Activated T-cell treated with anti-CD3 and anti-CD28 coated beads, Interleukin-2, amount 50 U/mL, for 72 hours (primary cell): Measurements from ENCODE around the gene CHCHD3. TPM values are rescaled to one million over a fixed set of nuclear protein-coding genes. Genes with fewer than 3 reads are reported as not detected.

Experiments used
- ATAC-seq, 2 donors: fragments of 150-1000 bp; cut with Tn5 transposase; replicated peaks in 1 of 2; 2 replicates each; pipeline ENCODE4 v1.10.0; 2021; ENCODE audit warnings: moderate library complexity in 2 of 2, mild to moderate bottlenecking in 1 of 2
- DNase-seq, 2 donors: peaks; one replicate each; pipeline ENCODE4 v3.0.0; 2021 to 2022; ENCODE audit warnings: mixed read lengths in 1 of 2
- H3K27ac Mint-ChIP-seq: one replicate; pipeline ENCODE4 v1.8.0; 2022; ENCODE audit warnings: mild to moderate bottlenecking, moderate library complexity, mixed read lengths
- H3K27me3 Mint-ChIP-seq: one replicate; pipeline ENCODE4 v1.8.0; 2022; ENCODE audit warnings: low read depth, mixed read lengths
- H3K36me3 Mint-ChIP-seq, 2 donors: one replicate each; pipeline ENCODE4 v1.8.0; 2022; ENCODE audit warnings: mixed read lengths in 2 of 2, mild to moderate bottlenecking in 1 of 2; ENCODE audit not compliant: insufficient read depth in 2 of 2
- H3K4me1 Mint-ChIP-seq: one replicate; pipeline ENCODE4 v1.8.0; 2022; ENCODE audit warnings: low read depth, mixed read lengths
- H3K4me3 Mint-ChIP-seq, 2 donors: one replicate each; pipeline ENCODE4 v1.8.0; 2022; ENCODE audit warnings: mild to moderate bottlenecking in 2 of 2, mixed read lengths in 2 of 2, moderate library complexity in 2 of 2
- H3K9me3 Mint-ChIP-seq, 2 donors: one replicate each; pipeline ENCODE4 v1.8.0; 2022; ENCODE audit warnings: mixed read lengths in 2 of 2
- total RNA-seq, 2 donors: library from RNA; stranded (reverse); gene quantifications; one replicate each; pipeline ENCODE4 v1.2.3, GENCODE V29; 2022

Gene CHCHD3
- total RNA-seq, 2 donors from 2014 or later: 59.3 to 75.5 TPM

- peaks cover 3 to 7% of the 10 kb centered on the region in 2 donors for H3K36me3 Mint-ChIP-seq
- peaks cover 2 to 3% of the 10 kb centered on the region in 2 donors for H3K9me3 Mint-ChIP-seq
- no peak overlapping the region for H3K4me3 Mint-ChIP-seq
- DNase-seq (no peak), ATAC-seq (no peak)
- H3K27ac Mint-ChIP-seq: no peak overlapping the region
- H3K4me1 Mint-ChIP-seq: no peaks in the 10 kb centered on the region
- no peaks in the 10 kb centered on the region for H3K27me3 Mint-ChIP-seq
These were observed 216.3 kb downstream of the CHCHD3 start for GRCh38 chr7:132865366-132866143.

- DNase-seq (no peak), ATAC-seq (no peak)
- Mint-ChIP-seq H3K36me3 (peaks cover 3 to 8% of the 10 kb centered on the region in 2 donors), H3K9me3 (peaks cover 2 to 3% of the 10 kb centered on the region in 2 donors), H3K4me3 (no peak overlapping the region), H3K27ac (no peak overlapping the region), H3K4me1 (no peaks in the 10 kb centered on the region), H3K27me3 (no peaks in the 10 kb centered on the region)
These were observed 219.8 kb downstream of the CHCHD3 start for GRCh38 chr7:132861940-132862554.

- H3K27me3 Mint-ChIP-seq: no peaks in the 10 kb centered on the region
These were observed 220.5 kb downstream of the CHCHD3 start for GRCh38 chr7:132861424-132861823.

GRCh38 chr7:132859199-132859598 lies 222.7 kb downstream of the CHCHD3 start:
- ATAC-seq (no peak), DNase-seq (no peak)
- H3K27me3 Mint-ChIP-seq: no peaks in the 10 kb centered on the region
- peaks cover 0 to 2% of the 10 kb centered on the region in 2 donors for H3K9me3 Mint-ChIP-seq
- H3K4me3 Mint-ChIP-seq: no peak overlapping the region
- H3K36me3 Mint-ChIP-seq: peaks cover 3 to 4% of the 10 kb centered on the region in 2 donors
- H3K27ac Mint-ChIP-seq: no peak overlapping the region
- peaks cover 4% of the 10 kb centered on the region for H3K4me1 Mint-ChIP-seq

More at GRCh38 chr7:132861424-132861823, 220.5 kb downstream of the CHCHD3 start:
- no peak for ATAC-seq
- no peak for DNase-seq
- Mint-ChIP-seq H3K27ac (no peak overlapping the region), H3K4me1 (no peaks in the 10 kb centered on the region), H3K4me3 (no peak overlapping the region), H3K36me3 (peaks cover 3 to 8% of the 10 kb centered on the region in 2 donors), H3K9me3 (peaks cover 2 to 3% of the 10 kb centered on the region in 2 donors)

- Mint-ChIP-seq H3K4me1 (peaks cover 4% of the 10 kb centered on the region), H3K4me3 (no peak overlapping the region), H3K27ac (no peak overlapping the region), H3K36me3 (peaks cover 0 to 4% of the 10 kb centered on the region in 2 donors), H3K9me3 (peaks cover 0 to 2% of the 10 kb centered on the region in 2 donors), H3K27me3 (no peaks in the 10 kb centered on the region)
- ATAC-seq (no peak), DNase-seq (no peak)
These were observed 223.1 kb downstream of the CHCHD3 start for GRCh38 chr7:132858760-132859159.

- H3K4me1 Mint-ChIP-seq: peaks cover 9% of the 10 kb centered on the region
- DNase-seq: no peak
- H3K27ac Mint-ChIP-seq: no peak overlapping the region
- ATAC-seq: no peak
- H3K4me3 Mint-ChIP-seq: no peak overlapping the region
- H3K27me3 Mint-ChIP-seq: no peaks in the 10 kb centered on the region
- H3K36me3 Mint-ChIP-seq: peaks cover 2 to 4% of the 10 kb centered on the region in 2 donors
- no peaks in the 10 kb centered on the region for H3K9me3 Mint-ChIP-seq
These were observed 223.6 kb downstream of the CHCHD3 start for GRCh38 chr7:132858251-132858650.

GRCh38 chr7:132857703-132858102 lies 224.2 kb downstream of the CHCHD3 start:
- peaks cover 2 to 4% of the 10 kb centered on the region in 2 donors for H3K36me3 Mint-ChIP-seq
- no peak overlapping the region for H3K27ac Mint-ChIP-seq
- no peaks in the 10 kb centered on the region for H3K9me3 Mint-ChIP-seq
- H3K4me1 Mint-ChIP-seq: peaks cover 9% of the 10 kb centered on the region
- DNase-seq: no peak
- no peak for ATAC-seq
- H3K27me3 Mint-ChIP-seq: no peaks in the 10 kb centered on the region
- H3K4me3 Mint-ChIP-seq: no peak overlapping the region

GRCh38 chr7:132857031-132857430 lies 224.9 kb downstream of the CHCHD3 start:
- Mint-ChIP-seq H3K4me3 (no peak overlapping the region), H3K36me3 (peaks cover 2 to 4% of the 10 kb centered on the region in 2 donors), H3K27me3 (no peaks in the 10 kb centered on the region), H3K27ac (no peak overlapping the region), H3K4me1 (peaks cover 9% of the 10 kb centered on the region), H3K9me3 (no peaks in the 10 kb centered on the region)
- DNase-seq: no peak
- ATAC-seq: no peak

- Mint-ChIP-seq H3K4me1 (peaks cover 9% of the 10 kb centered on the region), H3K27ac (no peak overlapping the region), H3K4me3 (no peak overlapping the region), H3K9me3 (no peaks in the 10 kb centered on the region), H3K36me3 (peaks cover 2 to 3% of the 10 kb centered on the region in 2 donors), H3K27me3 (no peaks in the 10 kb centered on the region)
- no peak for DNase-seq
- no peak for ATAC-seq
These were observed 225.5 kb downstream of the CHCHD3 start for GRCh38 chr7:132856416-132856815.

GRCh38 chr7:132855901-132856300 lies 226.0 kb downstream of the CHCHD3 start:
- H3K27me3 Mint-ChIP-seq: no peaks in the 10 kb centered on the region
- peaks cover 9% of the 10 kb centered on the region for H3K4me1 Mint-ChIP-seq
- H3K9me3 Mint-ChIP-seq: no peaks in the 10 kb centered on the region
- H3K27ac Mint-ChIP-seq: no peak overlapping the region
- no peak overlapping the region for H3K4me3 Mint-ChIP-seq
- no peak for ATAC-seq
- peaks cover 2 to 3% of the 10 kb centered on the region in 2 donors for H3K36me3 Mint-ChIP-seq
- no peak for DNase-seq

GRCh38 chr7:132854238-132854637 lies 227.7 kb downstream of the CHCHD3 start:
- H3K27me3 Mint-ChIP-seq: no peaks in the 10 kb centered on the region
- no peak for ATAC-seq
- no peak overlapping the region for H3K27ac Mint-ChIP-seq
- peaks cover 9% of the 10 kb centered on the region for H3K4me1 Mint-ChIP-seq
- peaks cover 2 to 4% of the 10 kb centered on the region in 2 donors for H3K36me3 Mint-ChIP-seq
- H3K9me3 Mint-ChIP-seq: no peaks in the 10 kb centered on the region
- DNase-seq: no peak
- no peak overlapping the region for H3K4me3 Mint-ChIP-seq

- ATAC-seq (no peak), DNase-seq (no peak)
- Mint-ChIP-seq H3K4me1 (no peaks in the 10 kb centered on the region), H3K36me3 (peaks cover 2% of the 10 kb centered on the region in 2 donors), H3K27me3 (no peaks in the 10 kb centered on the region), H3K9me3 (no peaks in the 10 kb centered on the region), H3K4me3 (no peak overlapping the region), H3K27ac (no peak overlapping the region)
These were observed 234.5 kb downstream of the CHCHD3 start for GRCh38 chr7:132847376-132847775.

- H3K4me1 Mint-ChIP-seq: no peaks in the 10 kb centered on the region
- H3K4me3 Mint-ChIP-seq: no peak overlapping the region
- no peak for ATAC-seq
- no peak for DNase-seq
- H3K36me3 Mint-ChIP-seq: peaks cover 2 to 3% of the 10 kb centered on the region in 2 donors
- no peak overlapping the region for H3K27ac Mint-ChIP-seq
- H3K9me3 Mint-ChIP-seq: no peaks in the 10 kb centered on the region
- no peaks in the 10 kb centered on the region for H3K27me3 Mint-ChIP-seq
These were observed 235.8 kb downstream of the CHCHD3 start for GRCh38 chr7:132846086-132846485.
